Measurements from ENCODE around the gene KRT15.

Gene KRT15

DNA sequence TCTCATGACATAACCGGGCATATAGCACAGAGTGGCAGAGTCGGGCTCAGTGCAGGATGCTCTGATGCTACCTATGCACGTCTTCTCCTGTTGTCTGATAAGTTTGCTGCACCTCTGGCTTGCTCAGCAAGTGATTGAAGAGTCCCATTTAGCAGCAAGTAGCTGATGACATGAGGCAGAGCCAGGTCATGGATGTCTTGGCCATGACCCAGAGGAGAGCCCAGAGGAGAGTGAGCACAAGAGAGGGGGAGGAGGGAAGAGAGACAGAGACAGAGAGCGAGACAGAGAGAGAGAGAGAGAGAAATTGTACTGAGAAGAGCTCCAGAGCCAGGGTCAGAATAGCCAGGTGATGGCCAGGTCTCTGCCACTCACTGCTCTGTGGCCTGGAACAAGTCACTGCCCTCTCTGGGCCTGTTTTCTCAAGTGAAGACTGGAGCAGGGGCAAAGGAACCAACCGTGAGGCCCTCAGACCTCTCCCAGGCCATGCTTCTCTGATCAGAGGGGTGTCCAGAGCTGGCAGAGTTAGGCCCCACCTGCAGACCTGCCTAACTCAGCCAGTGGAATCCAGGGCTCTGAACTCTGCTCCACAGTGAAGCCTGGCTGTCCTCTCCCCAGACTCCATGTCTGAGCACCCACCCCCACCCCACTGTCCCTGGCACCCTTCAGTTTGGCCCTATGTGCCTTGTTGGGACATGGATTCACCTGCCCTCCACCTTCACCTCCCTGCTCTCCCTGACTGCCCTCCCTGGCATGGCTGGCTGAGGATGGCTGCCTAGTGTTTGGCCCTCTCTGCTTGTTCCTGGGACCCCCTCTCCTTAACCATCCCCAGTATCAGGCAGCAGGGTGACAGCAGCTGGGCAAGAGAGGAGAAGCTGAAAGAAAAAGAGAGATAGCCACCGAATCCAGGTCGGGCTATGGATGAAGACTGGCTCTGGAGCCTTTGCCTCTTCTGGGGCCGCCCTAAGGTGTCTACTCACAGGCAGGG, 33.5 kb downstream of the KRT15 start:
- in situ Hi-C loops (cut with MboI; ENCODE audit: low sequenced_read_pairs): no loop called here

DNA sequence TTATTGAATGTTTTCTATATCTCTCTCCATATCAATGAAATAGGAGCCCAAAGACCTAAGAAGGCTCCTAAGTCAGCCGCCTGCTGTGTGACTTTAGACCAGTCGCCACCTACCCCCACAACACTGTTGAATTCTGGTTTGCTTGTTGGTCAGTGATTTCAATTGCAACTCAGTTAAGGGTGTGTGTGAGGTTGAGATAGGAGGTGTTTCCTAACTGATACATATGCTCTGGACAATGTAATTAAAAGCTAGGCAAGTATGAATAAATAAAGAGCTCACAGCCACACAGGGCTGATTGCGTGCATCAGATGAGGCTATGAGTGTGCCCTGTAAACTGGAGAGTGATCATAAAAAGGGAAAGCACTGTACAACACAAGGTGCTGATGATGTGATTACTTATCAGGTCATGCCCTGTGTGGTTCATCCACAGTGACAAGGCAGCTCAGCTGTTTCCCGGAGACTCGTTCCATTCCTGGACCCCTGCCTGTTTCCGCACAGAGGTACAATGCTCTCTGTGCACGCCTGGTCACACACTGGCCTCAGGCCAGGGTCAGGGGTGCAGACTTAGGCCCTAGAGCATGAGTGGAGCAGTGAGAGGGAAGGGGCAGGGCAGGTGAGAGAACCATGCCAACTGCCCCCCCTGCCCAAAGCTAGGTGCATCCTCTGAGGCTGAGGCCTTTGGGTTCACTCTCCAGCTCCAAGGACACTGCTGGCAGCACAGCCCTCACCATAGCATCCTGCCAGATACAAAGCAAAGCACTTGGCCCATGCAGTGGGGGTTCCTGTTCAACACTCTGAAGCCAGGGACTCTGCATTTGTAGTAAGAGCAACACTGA, 34.5 kb downstream of the KRT15 start:
- in situ Hi-C loops (cut with MboI; ENCODE audit: low sequenced_read_pairs): no loop called here

DNA sequence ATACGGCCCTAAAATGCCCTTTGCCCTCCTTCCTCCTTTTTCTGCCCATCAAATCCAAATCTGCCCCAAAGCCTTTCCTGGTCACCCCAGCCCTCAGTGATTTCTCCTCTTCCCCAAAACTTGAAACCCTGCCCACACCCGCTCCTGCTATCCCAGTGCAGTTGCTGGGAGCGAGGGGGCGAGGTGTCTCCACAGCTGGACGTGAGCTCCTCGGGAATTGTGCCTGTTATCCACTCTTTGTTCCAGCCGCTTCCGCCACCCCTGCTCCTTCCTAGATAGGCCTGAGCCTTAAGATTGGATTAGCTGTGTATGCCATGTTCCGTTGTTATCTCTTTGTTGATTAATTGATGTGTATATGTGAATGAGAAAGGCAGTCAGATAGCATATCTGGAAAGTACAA, 35.2 kb downstream of the KRT15 start:
- in situ Hi-C loops (cut with MboI; ENCODE audit: low sequenced_read_pairs): no loop called here

DNA sequence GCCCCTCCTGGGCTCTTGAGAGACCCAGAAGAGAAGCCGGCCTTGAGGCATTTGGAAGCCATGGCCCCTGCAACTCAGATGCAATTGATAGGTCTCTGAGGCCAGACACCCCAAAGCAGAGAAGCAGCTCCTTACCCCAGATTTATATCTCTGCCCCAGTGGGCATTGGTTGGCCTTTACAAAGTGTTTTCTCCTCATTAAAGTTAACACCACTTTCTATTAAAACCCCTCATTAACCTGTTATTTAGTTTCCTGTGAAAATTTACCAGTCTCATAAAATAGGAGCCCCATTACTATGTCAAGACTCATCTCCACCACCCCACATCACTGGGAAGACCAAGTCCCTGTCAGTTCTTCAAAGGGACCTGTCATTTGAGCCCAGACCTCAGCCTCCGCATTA, 37.7 kb downstream of the KRT15 start, which contains the start of gene KRT35:
KRT35 (minus strand) TSS at position 116 of the 400 bp plus-strand sequence; CDS start at position 62, 54 bp downstream.
- in situ Hi-C loops (cut with MboI; ENCODE audit: low sequenced_read_pairs): no loop called here

- in situ Hi-C loops (cut with MboI; ENCODE audit: low sequenced_read_pairs): no loop called here
Observed at GRCh38 chr17:41480581-41480980, 38.1 kb downstream of the KRT15 start.

- in situ Hi-C loops (cut with MboI; ENCODE audit: low sequenced_read_pairs): no loop called here
Observed at GRCh38 chr17:41480136-41480535, 38.6 kb downstream of the KRT15 start.

- in situ Hi-C loops (cut with MboI; ENCODE audit: low sequenced_read_pairs): no loop called here
Observed at GRCh38 chr17:41478237-41478636, 40.5 kb downstream of the KRT15 start.

- in situ Hi-C loops (cut with MboI; ENCODE audit: low sequenced_read_pairs): no loop called here
Observed at GRCh38 chr17:41476866-41477815, 41.5 kb downstream of the KRT15 start.

GRCh38 chr17:41475421-41475820, 43.3 kb downstream of the KRT15 start:
- in situ Hi-C loops (cut with MboI; ENCODE audit: low sequenced_read_pairs): no loop called here

GRCh38 chr17:41474863-41475262, 43.8 kb downstream of the KRT15 start:
- in situ Hi-C loops (cut with MboI; ENCODE audit: low sequenced_read_pairs): no loop called here

DNA sequence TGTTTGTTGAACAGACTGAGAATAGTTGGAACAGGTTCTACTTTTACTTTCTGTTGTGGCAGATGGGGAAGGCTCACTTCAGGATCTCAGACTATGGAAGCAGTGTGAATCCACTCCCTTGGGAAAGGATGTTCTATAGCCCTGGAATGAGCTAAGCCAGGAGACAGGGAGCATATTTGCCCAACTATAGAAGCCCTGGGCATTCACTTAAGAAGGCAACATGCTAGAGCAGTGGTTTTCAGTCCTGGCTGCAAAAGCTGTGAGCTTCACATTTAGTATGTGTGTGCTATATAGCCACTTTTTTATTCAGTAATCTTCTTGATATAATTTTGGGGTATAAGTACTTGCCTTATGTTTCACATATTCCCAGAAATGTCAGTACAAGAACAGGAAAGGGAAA, 50.3 kb downstream of the KRT15 start:
- in situ Hi-C loops (cut with MboI; ENCODE audit: low sequenced_read_pairs): no loop called here

GRCh38 chr17:41467561-41467960, 51.1 kb downstream of the KRT15 start:
- in situ Hi-C loops (cut with MboI; ENCODE audit: low sequenced_read_pairs): no loop called here

DNA sequence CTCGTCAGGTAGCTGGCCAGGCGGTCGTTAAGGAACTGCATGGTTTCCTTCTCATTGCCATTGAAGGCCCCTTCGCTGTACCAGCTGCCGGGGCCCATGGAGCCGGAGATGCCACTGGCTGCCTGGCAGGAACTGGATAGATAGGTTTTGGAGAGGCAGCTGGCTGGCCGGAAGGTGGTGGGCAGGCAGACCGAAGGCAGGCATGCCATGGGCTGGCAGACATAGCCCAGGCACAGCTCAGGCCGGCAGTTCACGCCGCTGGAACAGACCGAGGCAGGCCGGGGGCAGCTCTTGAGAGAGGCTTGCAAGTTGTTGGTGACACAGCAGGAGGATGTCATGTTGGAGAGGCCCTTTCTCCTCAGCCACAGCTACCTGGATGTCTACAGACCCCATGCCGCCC, 51.7 kb downstream of the KRT15 start, which contains the start of gene KRT32:
KRT32 (minus strand) TSS at position 399 of the 400 bp plus-strand sequence; CDS start at position 338, 61 bp downstream.
- in situ Hi-C loops (cut with MboI; ENCODE audit: low sequenced_read_pairs): no loop called here

- in situ Hi-C loops (cut with MboI; ENCODE audit: low sequenced_read_pairs): no loop called here
Observed at GRCh38 chr17:41464682-41465081, 54.0 kb downstream of the KRT15 start.

DNA sequence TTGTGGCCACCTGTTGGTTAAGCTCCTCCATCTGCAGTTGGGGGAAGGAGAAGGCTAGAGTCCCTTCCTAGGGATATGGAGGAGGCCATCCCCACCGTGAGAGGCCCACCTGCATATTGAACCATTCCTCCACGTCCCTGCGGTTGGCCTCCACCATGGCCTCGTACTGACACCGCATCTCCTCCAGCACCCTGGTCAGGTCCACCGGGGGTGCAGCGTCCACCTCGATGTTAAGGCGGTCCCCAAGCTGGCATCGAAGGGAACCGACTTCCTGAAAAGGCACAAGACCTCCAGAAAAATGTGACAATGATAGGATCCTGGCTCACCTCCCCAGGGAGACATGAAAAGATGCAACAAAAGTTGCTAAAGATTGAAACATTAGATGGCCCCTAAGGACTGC, 54.5 kb downstream of the KRT15 start:
- in situ Hi-C loops (cut with MboI; ENCODE audit: low sequenced_read_pairs): no loop called here

DNA sequence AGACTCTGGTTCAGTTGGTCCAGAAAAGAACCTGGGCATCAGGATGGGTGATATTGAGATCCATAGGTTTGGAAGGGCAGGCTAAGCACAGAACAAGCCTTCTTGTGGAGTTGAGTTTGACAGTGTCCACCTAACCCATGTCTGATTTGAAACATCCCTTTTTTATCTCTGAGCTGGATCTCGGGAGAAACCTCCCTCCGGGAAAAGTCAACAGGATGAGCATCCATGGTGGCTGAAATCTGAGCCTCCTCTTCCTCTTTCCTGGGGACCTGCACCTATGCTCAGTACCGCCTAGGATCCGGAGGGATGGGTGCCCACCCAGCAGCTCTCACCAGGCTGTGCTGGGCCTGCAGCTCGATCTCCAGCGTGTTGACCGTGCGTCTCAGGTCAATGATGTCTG, 54.9 kb downstream of the KRT15 start:
- in situ Hi-C loops (cut with MboI; ENCODE audit: low sequenced_read_pairs): no loop called here
